GM18909 (cell line): ENCODE measurements around the gene TTC38.
A peak's percentile ranks its signal among the peaks of the same experiment; 100 is the strongest.

Source experiments
- ATAC-seq: cut with Tn5 transposase; IDR thresholded peaks from one replicate; pipeline ENCODE4 v1.9.1; 2021; ENCODE audit warnings: mild to moderate bottlenecking; ENCODE audit not compliant: unreplicated experiment, poor library complexity

The TTC38 gene

DNA sequence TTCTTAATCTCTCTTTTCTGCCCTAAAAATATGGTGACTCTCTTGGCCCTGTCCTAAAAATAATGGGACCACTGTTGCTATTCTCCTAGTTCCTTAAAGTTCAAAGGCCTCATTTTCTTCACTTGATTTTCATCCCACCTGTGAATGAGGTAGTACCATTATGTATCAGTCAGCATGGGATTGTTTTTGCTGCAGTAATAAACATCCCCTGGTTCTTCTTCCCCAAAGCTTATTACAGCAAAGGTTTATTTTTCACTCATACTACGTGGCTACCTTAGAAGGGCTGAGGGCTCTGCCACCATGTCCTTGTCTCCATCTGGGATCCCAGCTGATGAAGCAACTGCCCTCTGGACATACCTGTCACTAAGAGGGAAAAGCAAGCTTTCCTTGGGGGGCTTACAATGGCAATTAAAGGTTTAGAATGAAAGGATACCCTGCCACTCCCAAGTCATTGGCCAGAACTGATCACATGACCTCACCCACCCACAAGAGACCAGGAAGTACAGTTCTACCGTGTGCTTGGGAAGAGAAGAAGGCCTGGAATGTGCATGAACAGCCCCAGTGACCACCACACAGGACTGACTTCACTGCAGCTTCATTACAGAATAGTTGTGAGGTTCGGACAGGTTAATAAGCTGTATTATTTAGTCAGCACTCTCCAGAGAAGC lies 7.8 kb downstream of the TTC38 start:
- no peak for ATAC-seq

GRCh38 chr22:46276563-46276962 lies 8.8 kb downstream of the TTC38 start:
- ATAC-seq = no peak

GRCh38 chr22:46278656-46279645 lies 11.1 kb downstream of the TTC38 start:
- ATAC-seq = no peak

- ATAC-seq = no peak
Measured at GRCh38 chr22:46280063-46280817, 12.4 kb downstream of the TTC38 start.

- no peak for ATAC-seq
Measured at GRCh38 chr22:46280999-46281623, 13.3 kb downstream of the TTC38 start.

DNA sequence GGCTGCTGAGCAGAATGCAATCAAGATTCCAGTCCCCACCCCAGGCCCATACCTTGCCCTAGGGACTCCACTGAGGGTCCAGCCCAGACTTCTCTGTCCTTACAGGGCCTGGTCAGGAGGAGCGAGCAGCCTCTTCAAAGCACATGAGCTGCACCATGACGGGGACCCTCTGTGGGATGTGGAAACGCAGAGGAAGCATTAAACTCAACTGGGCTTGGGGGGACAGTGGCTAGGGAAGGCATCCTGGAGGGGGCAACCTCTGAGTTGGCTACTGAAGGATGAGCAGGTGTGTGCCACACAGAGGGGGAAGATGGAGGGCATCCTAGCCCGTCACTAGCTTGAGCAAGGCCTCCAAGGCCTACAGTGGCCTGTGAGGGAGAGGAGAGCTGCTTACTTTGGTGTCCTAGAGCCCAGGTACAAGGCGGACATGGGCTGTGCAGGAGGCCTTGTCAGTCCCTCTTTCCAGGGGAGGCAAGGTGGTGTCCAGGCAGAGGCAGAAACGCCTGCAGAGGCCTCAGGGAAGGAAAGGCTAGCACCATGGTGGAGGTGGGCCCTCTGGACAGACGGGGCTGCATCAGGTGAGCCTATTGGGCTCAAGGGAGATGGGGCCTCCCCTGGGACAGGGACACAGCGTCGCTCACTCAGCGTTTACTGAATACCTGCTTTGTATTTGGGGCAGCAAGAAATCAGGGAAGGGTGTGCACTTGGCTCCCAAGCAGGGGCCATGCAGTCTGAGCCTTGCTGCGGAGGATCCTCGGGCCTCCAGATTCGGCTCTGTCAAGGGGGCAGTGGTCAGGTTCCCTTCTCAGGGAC lies 14.3 kb downstream of the TTC38 start:
- no peak for ATAC-seq

DNA sequence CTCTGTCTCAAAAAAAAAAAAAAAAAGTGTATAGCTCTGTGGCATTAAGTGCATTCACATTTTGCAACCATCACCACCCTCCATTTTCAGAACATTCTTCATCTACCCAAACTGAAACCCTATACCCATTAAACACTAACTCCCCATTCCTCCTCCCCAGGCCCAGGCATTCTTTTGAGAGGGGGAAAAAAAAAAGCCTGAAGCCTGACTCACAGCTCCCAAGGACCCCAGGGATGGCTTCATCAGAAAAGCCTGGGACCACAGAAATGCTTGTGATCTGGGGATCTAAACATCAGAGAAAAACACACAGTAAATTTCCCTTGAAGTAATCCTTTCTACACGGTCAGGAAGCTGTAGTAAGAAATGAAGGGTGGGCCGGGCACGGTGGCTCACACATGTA lies 18.2 kb downstream of the TTC38 start:
- no peak for ATAC-seq

- no peak for ATAC-seq
Measured at GRCh38 chr22:46286941-46287872, 19.4 kb downstream of the TTC38 start.

- ATAC-seq = peak; percentile 76
Measured at GRCh38 chr22:46287873-46288751, 20.3 kb downstream of the TTC38 start.

DNA sequence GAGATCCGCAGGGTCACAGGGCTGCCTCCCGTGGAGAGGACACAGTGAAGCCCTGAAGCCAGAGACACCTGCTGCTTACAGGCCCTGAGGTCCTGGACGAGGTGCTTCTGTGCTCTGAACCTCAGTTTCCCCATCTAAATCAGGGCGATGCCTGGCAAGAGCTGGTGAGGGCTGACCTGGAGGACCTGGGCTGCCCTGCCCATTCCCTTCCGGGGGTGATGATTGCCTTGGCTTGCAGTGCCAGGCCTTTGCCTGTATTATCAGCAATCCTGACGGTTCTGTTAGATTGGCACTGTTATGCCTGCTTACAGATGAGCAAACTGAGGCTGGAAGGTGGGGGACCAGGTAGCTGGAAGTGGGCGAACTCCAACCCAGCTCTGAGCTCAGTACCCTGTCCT lies 21.0 kb downstream of the TTC38 start:
- no peak for ATAC-seq

GRCh38 chr22:46289244-46289891 lies 21.6 kb downstream of the TTC38 start:
- no peak for ATAC-seq

GRCh38 chr22:46290121-46290842 lies 22.5 kb downstream of the TTC38 start:
- ATAC-seq = no peak

DNA sequence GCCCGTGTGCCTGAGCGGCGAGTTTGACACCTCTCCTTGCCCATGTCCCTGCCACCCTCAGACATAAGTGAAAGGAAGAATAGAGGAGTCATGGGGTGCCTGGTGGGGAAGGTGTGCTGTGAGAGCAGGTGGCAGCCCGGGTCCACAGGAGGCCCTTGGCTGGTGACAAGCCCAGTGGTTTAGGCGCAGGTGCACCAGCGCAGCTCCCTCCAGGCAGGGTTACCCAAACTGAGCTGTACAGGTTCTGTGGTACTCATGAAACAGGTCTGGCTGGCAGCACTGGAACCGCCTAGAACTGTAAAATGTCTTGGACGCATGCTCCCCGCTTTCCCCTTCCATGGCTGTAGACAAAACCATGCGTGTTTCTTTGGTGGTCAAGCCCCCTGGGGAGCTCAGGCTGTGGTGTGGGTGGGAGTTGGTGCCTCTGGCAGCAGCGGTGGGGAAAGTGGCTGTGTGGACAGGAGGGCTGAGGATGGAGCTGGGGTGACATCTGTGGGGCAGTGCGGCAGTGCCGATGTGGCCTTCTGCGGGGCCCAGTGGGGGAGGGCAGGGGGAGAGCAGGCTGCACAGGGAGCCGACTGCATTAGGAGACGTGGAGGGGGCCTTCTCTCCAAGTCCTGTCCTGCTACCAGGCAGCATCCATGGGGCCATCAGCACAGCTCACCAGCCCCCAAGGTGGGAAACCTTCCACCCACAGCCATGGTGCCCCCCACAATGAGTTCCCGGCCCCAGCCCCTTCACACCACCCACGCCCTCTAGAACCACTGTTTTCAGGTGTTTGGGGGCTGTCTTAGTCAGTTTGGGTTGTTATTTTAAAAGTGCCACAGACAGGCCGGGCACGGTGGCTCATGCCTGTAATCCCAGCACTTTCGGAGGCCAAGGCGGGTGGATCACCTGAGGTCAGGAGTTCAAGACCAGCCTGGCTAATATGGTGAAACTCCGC lies 23.3 kb downstream of the TTC38 start:
- no peak for ATAC-seq

DNA sequence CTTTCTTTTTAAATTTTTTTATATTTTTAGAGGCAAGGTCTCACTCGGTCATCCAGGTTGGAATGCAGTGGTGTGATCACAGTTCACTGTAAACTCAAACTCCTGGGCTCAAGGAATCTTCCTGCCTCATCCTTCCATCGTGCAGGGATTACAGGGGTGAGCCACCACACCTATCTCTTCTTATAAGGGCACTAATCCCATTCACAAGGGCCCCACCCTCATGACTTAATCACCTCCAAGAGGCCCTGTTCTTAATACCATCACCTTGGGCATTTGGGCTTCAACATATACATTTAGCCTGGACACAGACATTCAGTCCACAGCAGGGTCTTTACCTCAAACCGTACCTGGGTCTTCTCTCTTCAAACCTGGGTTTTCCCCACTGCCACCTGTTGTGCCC lies 24.4 kb downstream of the TTC38 start:
- no peak for ATAC-seq

GRCh38 chr22:46292732-46293131 lies 24.9 kb downstream of the TTC38 start:
- no peak for ATAC-seq
